Measurements from ENCODE around the gene PLAGL2. TPM values are rescaled to one million over a fixed set of nuclear protein-coding genes. Genes with fewer than 3 reads are reported as not detected.

PLAGL2 gene
- total RNA-seq, 1 donor from 2014 or later = 2.0 TPM

GRCh38 chr20:32153156-32153665 lies 54.3 kb downstream of the PLAGL2 start:
- no peak for DNase-seq (ENCODE audit: low read depth, low spot score)

GRCh38 chr20:32152421-32153155 lies 55.0 kb downstream of the PLAGL2 start:
- DNase-seq (ENCODE audit: low read depth, low spot score) = peak; percentile 19

GRCh38 chr20:32150291-32150848 lies 57.2 kb downstream of the PLAGL2 start:
- DNase-seq (ENCODE audit: low read depth, low spot score) = no peak

- DNase-seq (ENCODE audit: low read depth, low spot score) = no peak
These were observed 57.9 kb downstream of the PLAGL2 start for GRCh38 chr20:32149566-32150170.

- DNase-seq (ENCODE audit: low read depth, low spot score) = no peak
These were observed 62.5 kb downstream of the PLAGL2 start for GRCh38 chr20:32144898-32145662.

DNA sequence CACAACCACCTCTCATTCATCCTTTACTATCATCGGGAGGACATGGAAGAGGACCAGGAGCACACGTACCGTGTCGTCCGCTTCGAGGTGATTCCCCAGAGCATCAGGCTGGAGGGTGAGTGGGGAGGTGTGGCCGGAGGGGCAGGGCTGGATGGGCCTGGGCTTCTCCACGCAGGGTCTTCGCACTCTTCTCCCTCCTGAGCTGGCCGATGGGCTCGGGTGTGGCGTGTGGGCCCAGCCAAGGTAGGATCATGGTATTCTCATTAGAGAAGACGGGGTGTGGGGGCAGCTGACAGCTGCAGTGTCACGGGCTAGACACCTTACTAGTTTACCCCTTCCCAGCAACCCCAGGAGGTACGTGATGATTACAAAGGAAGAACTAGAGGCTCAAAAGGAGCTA lies 64.6 kb downstream of the PLAGL2 start:
- no peak for DNase-seq (ENCODE audit: low read depth, low spot score)

Other genes with a start within 250 kb of the PLAGL2 start
- not detected in 2 replicates for gene XKR7, start 239.6 kb downstream of the PLAGL2 start, total RNA-seq
- 6.4 and 10.3 TPM in 2 replicates for gene CCM2L, start 197.3 kb downstream of the PLAGL2 start, total RNA-seq
- gene HCK, start 155.5 kb downstream of the PLAGL2 start, total RNA-seq = not detected in 2 replicates
- 24.4 and 32.5 TPM in 2 replicates for gene TM9SF4, start 98.0 kb downstream of the PLAGL2 start, total RNA-seq
- 37.7 and 45.0 TPM in 2 replicates for gene POFUT1, start 137 bp upstream of the PLAGL2 start, total RNA-seq
- gene KIF3B, start 69.9 kb upstream of the PLAGL2 start, total RNA-seq = 31.6 and 34.3 TPM in 2 replicates
- 30.7 and 38.5 TPM in 2 replicates for gene ASXL1, start 150.6 kb upstream of the PLAGL2 start, total RNA-seq

All from pulmonary artery endothelial cell (primary cell).